K562 (cell line): ENCODE results near the gene TFRC. TPM values are rescaled to one million over a fixed set of nuclear protein-coding genes. Genes with fewer than 3 reads are reported as not detected.

Source experiments
- CHD2 ChIP-seq: IDR thresholded peaks from 2 replicates; pipeline ENCODE4 v1.6.1; 2011; ENCODE audit warnings: low read depth, low read length
- FOXA1 ChIP-seq: fragments of 450-650 bp; IDR thresholded peaks from 2 replicates; pipeline ENCODE4 v1.6.1; 2016; ENCODE audit warnings: mild to moderate bottlenecking, borderline replicate concordance
- HCFC1 ChIP-seq: IDR thresholded peaks from 2 replicates; pipeline ENCODE4 v1.6.1; 2012; ENCODE audit warnings: low read depth, low read length, improper control_type of control experiment
- MEF2A ChIP-seq: IDR thresholded peaks from 2 replicates; pipeline ENCODE4 v1.6.1; 2011; ENCODE audit warnings: low read depth, mild to moderate bottlenecking, low read length, moderate library complexity; ENCODE audit not compliant: control insufficient read depth
- NRF1 ChIP-seq, 2 experiments: fragments of 450-650 bp; IDR thresholded peaks in 1 of 2; conservative IDR thresholded peaks in 1 of 2; 2 replicates each; pipeline ENCODE4 v1.6.1; 2014; ENCODE audit warnings: mild to moderate bottlenecking in 2 of 2
- PYGO2 ChIP-seq: fragments of 450-650 bp; IDR thresholded peaks from 2 replicates; pipeline ENCODE4 v1.6.1; 2016; ENCODE audit warnings: mild to moderate bottlenecking, missing genetic modification characterization, moderate library complexity, missing compliant biosample characterization
- RBBP5 ChIP-seq: fragments of 200-600 bp; sonication (generic); IDR thresholded peaks from 2 replicates; pipeline ENCODE4 v1.6.1; 2012; ENCODE audit warnings: borderline replicate concordance, mild to moderate bottlenecking, low read length, control low read depth, inconsistent platforms; ENCODE audit not compliant: insufficient read depth, poor library complexity, severe bottlenecking
- RNF2 ChIP-seq: sonication (generic); IDR thresholded peaks from 2 replicates; pipeline ENCODE4 v1.6.1; 2016
- TBL1XR1 ChIP-seq, 2 experiments: IDR thresholded peaks; 2 replicates each; pipeline ENCODE4 v1.6.1; 2012; ENCODE audit warnings: improper control_type of control experiment in 2 of 2, low read length in 2 of 2, mild to moderate bottlenecking in 1 of 2
- TBP ChIP-seq: optimal IDR thresholded peaks from 2 replicates; pipeline ENCODE3; 2011; ENCODE audit warnings: low read depth, low read length, improper control_type of control experiment
- TEAD1 ChIP-seq, 2 experiments: fragments of 450-650 bp in 1 of 2; sonication (generic) in 1 of 2; formaldehyde crosslinking; IDR thresholded peaks; 2 replicates each; pipeline versions ENCODE4 v1.4.0 to v1.8.0; 2020 to 2022; ENCODE audit warnings: mild to moderate bottlenecking in 2 of 2, missing genetic modification reagents in 1 of 2
- ZBTB7A ChIP-seq: IDR thresholded peaks from 2 replicates; pipeline ENCODE4 v1.6.1; 2011; ENCODE audit warnings: low read depth, mild to moderate bottlenecking, low read length, moderate library complexity, borderline replicate concordance; ENCODE audit not compliant: control insufficient read depth
- ZBTB9 ChIP-seq: fragments of 450-650 bp; formaldehyde crosslinking; IDR thresholded peaks from 2 replicates; pipeline ENCODE4 v1.4.0; 2020; ENCODE audit warnings: mild to moderate bottlenecking, moderate library complexity
- ZMIZ1 ChIP-seq, 2 experiments: fragments of 150-350 bp in 1 of 2; IDR thresholded peaks; 2 replicates each; pipeline ENCODE4 v1.6.1; 2012 to 2016; ENCODE audit warnings: low read depth in 2 of 2, low read length in 2 of 2, mild to moderate bottlenecking in 1 of 2, moderate library complexity in 1 of 2
- ZNF324 ChIP-seq: fragments of 250-450 bp; sonication (Bioruptor Pico); IDR thresholded peaks from 2 replicates; pipeline ENCODE4 v1.4.0; 2020; ENCODE audit warnings: mild to moderate bottlenecking
- ZNF589 ChIP-seq: fragments of 200-800 bp; sonication (Bioruptor generic); IDR thresholded peaks from 2 replicates; pipeline ENCODE4 v1.6.1; 2016; ENCODE audit warnings: low read depth, missing genetic modification characterization, missing compliant biosample characterization
- polyA plus RNA-seq, 8 experiments: library from polyadenylated mRNA; depleted of rRNA in 4 of 8; stranded (reverse) in 5 of 8; unstranded in 3 of 8; fragments of >200 nt; fragmentation: Nextera tagmentation in 2 of 8; fragmentation: Illumina TruSeq in 1 of 8; extraction: Ambion mirVana in 2 of 8; extraction: Trizol in 1 of 8; gene quantifications; 2 replicates each; pipeline versions ENCODE4 v1.2.1 to v1.2.3, GENCODE V29; 2011 to 2014; ENCODE audit warnings: inconsistent platforms in 1 of 8, missing spikeins in 1 of 8
- total RNA-seq, 7 experiments: library from RNA; depleted of rRNA in 6 of 7; stranded (reverse); fragments of >200 nt in 6 of 7; fragmentation: Illumina TruSeq in 2 of 7; extraction: Trizol in 2 of 7; gene quantifications; 2 replicates each; pipeline versions ENCODE4 v1.2.1 to v1.2.3, GENCODE V29; 2011 to 2021; ENCODE audit warnings: low replicate concordance in 1 of 7

The TFRC gene
- total and polyA plus RNA-seq, 9 of the 15 experiments (the other 6 are each of a cell fraction or from before 2014, with no cell fraction given), result 149 to 679 (median 332) TPM

GRCh38 chr3:196127308-196128040 is 45.6 kb upstream of the TFRC start (continued):
- peak in 1 of 2 experiments; percentile 34; a peak in 1 of 4 replicates for TF ChIP-seq NRF1 (conservative IDR thresholded peaks at IDR 0.05 in 1 of 2, IDR thresholded peaks at IDR 0.05 in 1 of 2)
- TF ChIP-seq ZBTB9 (CRISPR knock-in tag), result peak; percentile 91
- peak; percentile 77 for TF ChIP-seq ZBTB7A
- TF ChIP-seq MEF2A, result no peak
- peak in 1 of 2 experiments; percentile 55; a peak in 2 of 4 replicates for TF ChIP-seq TEAD1 (CRISPR knock-in tag; IDR thresholded peaks at IDR 0.05)
- no peak for TF ChIP-seq ZNF324
- TF ChIP-seq TBP, result peak; percentile 4
- TF ChIP-seq RNF2, result peak; percentile 96
- TF ChIP-seq PYGO2, result 0 out of 2 replicates have a peak, but pooled peaks have one; percentile 19
- TF ChIP-seq ZNF589 (CRISPR knock-in tag), result peak; percentile 71
- TF ChIP-seq ZMIZ1 (IDR thresholded peaks at IDR 0.05; ENCODE audit: low read depth in 2 of 2, low read length in 2 of 2), result peak in 1 of 2 experiments; percentile 84; a peak in 2 of 4 replicates
- TF ChIP-seq RBBP5, result peak; percentile 59
- TF ChIP-seq HCFC1, result no peak
- no peak for TF ChIP-seq CHD2
- peak in 1 of 2 experiments; percentile 6; a peak in 2 of 4 replicates for TF ChIP-seq TBL1XR1 (IDR thresholded peaks at IDR 0.05; ENCODE audit: low read length in 2 of 2)
- TF ChIP-seq FOXA1, result no peak; the same call in 1 of the 2 replicates
- TF ChIP-seq, all 486 proteins: peak for 158
